HepG2 (cell line): Measurements from ENCODE around the gene SERTAD2.

Experiments used
- EZH2 ChIP-seq: conservative IDR thresholded peaks from 2 replicates; pipeline ENCODE4 v1.6.1; 2012; ENCODE audit warnings: mild to moderate bottlenecking, low read depth, low read length, moderate library complexity
- SNRNP70 ChIP-seq: fragments of 200-400 bp; formaldehyde crosslinking; IDR thresholded peaks from 2 replicates; pipeline ENCODE4 v1.6.1; 2017; ENCODE audit warnings: mild to moderate bottlenecking, low read depth, low read length, moderate library complexity

GRCh38 chr2:64586883-64587481, 66.7 kb downstream of the SERTAD2 start:
- TF ChIP-seq EZH2 (no peak), SNRNP70 (no peak)
